DMS79 treated with DMSO at 0.1 percent for 48 hours (cell line): ENCODE data around the gene KIF1C.
A peak's percentile ranks its signal among the peaks of the same experiment; 100 is the strongest.
"Not testable (repeated sequence)": the region's sequence is repeated elsewhere in the genome, so short reads cannot be mapped to it uniquely, and the experiment has no call there.

Experiments
- DNase-seq: peaks from one replicate; lab custom pipeline; 2025; lab: John Stamatoyannopoulos, UW

Gene KIF1C

DNA sequence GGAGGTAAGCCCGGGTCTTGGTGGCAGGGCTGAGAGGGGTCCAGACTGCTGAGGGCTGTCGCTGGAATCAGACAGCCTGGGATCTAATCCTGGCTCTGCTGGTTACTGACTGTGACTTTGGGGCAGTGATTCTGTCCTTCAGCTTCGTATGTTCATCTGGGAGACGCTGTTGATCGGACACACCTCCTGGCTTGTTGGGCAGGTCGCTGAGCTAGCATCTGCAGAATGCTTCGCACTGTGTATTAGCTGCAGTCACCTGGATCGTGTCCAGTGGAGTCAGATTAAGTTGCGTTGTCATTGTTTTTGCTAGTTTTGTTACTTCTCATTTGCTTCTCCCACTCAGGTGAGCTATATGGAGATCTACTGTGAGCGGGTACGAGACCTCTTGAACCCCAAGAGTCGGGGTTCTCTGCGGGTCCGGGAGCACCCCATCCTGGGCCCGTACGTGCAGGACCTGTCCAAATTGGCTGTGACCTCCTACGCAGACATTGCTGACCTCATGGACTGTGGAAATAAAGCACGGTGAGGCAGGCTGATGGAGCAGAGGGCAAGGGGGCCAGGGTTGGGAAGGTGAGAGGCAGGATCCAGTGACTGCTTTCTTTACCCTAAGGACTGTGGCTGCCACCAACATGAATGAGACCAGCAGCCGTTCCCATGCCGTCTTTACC is 4.5 kb downstream of the KIF1C start:
- DNase-seq = no peak

DNA sequence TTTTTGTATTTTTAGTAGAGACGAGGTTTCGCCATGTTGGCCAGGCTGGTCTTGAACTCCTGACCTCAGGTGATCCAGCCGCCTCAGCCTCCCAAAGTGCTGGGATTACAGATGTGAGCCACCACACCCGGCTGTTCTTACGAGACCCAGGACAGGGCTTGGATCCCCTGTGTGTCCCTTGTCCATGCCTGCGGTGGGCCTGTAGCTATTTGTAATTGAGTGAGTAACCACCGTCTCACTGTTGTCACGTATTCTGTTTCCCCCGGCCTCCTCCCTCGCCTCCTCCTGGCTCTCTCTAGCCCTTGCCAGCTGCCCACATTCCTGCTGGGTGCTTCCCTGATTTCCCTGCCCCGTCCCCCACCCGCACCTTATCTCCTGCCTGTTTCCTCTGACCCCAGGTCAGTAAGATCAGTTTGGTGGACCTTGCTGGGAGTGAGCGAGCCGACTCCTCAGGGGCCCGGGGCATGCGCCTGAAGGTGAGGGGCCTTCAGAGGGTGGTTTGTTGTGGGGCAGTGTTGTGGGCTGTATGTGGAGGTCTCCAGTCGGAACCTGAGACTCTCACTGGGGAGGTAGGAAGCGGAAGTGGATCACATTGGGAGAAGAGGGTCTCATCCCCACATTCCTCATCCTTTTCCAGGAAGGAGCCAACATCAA is 5.6 kb downstream of the KIF1C start:
- no peak for DNase-seq

DNA sequence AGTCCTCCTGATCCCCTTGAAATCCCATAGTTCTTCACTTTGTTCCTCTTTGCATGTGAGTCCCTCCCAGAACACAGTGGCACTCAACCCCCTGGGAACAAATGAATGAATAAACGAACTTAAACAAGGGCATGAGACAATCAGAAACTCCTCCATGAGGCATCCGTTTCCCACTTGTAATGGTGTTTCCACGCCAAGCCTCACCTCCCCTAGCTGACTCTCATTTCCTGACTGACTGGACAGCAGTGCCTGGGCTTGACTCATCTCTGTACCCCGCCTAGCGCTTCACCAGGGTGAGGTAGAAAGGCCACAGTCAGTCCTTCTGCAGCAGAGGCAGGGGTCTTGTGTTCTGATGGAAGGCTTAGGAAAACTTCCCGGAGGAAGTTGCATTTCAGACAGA is 14.2 kb downstream of the KIF1C start:
- DNase-seq = no peak

GRCh38 chr17:5014357-5014756 is 16.6 kb downstream of the KIF1C start:
- no peak for DNase-seq

GRCh38 chr17:5019475-5019956 is 21.8 kb downstream of the KIF1C start:
- no peak for DNase-seq

DNA sequence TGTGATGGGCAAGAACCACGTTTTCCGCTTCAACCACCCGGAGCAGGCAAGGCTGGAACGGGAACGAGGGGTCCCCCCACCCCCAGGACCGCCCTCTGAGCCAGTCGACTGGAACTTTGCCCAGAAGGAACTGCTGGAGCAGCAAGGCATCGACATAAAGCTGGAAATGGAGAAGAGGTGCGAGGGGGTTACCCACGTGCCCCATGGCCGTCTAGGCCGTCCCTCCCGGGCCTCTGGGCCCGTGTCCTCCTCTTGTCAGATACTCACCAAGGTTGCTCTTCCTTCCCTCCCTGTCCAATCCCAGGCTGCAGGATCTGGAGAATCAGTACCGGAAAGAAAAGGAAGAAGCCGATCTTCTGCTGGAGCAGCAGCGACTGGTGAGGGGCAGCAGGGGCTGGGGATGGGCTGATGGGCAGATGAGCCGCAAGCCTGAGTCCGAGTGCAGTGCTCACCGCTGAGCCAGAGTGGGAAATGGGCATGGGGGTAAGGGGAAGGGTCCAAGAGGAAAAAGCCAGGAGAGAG is 22.8 kb downstream of the KIF1C start:
- no peak for DNase-seq

DNA sequence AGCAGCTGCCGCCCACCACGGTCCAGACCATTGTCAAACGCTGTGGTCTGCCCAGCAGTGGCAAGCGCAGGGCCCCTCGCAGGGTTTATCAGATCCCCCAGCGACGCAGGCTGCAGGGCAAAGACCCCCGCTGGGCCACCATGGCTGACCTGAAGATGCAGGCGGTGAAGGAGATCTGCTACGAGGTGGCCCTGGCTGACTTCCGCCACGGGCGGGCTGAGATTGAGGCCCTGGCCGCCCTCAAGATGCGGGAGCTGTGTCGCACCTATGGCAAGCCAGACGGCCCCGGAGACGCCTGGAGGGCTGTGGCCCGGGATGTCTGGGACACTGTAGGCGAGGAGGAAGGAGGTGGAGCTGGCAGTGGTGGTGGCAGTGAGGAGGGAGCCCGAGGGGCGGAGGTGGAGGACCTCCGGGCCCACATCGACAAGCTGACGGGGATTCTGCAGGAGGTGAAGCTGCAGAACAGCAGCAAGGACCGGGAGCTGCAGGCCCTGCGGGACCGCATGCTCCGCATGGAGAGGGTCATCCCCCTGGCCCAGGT is 24.5 kb downstream of the KIF1C start:
- DNase-seq = no peak

DNA sequence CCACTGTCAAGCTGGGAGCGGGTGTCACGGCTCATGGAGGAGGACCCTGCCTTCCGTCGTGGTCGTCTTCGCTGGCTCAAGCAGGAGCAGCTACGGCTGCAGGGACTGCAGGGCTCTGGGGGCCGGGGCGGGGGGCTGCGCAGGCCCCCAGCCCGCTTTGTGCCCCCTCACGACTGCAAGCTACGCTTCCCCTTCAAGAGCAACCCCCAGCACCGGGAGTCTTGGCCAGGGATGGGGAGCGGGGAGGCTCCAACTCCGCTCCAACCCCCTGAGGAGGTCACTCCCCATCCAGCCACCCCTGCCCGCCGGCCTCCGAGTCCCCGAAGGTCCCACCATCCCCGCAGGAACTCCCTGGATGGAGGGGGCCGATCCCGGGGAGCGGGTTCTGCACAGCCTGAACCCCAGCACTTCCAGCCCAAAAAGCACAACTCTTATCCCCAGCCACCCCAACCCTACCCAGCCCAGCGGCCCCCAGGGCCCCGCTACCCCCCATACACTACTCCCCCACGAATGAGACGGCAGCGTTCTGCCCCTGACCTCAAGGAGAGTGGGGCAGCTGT is 25.9 kb downstream of the KIF1C start:
- DNase-seq = no peak

DNA sequence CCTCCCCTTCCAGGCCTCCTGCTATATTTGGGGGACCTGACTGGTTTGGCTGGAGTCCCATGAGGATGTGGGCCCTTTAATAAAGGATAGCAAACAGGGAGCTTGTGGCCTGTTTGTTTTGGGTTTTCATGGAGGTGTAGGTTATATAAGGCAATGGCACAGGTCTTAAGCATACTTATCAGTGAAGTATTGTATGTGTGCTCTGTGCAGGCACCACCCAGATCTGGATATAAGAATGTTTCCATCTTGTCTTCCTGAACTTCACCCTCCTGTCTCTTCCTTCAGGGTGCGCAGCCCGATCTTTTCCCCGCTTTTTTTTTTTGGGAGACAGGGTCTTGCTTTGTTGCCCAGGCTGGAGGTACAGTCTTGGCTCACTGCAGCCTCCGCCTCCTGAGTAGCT is 26.9 kb downstream of the KIF1C start:
- DNase-seq = no peak

DNA sequence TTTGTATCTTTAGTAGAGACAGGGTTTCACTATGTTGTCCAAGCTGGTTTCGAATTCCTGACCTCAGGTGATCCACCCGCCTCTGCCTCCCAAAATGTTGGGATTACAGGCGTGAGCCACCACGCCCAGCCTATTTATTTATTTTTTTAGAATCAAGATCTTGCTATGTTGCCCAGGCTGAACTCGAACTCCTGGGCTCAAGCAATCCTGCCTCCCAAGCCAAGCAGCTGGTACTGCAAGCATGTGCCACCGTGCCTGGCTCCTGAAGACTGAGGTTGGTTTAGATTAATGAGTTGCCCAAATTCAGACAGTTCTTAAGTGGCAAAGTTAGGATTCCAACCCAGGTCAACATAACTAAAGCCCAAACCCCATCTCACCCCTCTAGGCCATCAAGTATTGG is 29.5 kb downstream of the KIF1C start:
- no peak for DNase-seq

GRCh38 chr17:5027916-5028315 is 30.2 kb downstream of the KIF1C start:
- DNase-seq = no peak

DNA sequence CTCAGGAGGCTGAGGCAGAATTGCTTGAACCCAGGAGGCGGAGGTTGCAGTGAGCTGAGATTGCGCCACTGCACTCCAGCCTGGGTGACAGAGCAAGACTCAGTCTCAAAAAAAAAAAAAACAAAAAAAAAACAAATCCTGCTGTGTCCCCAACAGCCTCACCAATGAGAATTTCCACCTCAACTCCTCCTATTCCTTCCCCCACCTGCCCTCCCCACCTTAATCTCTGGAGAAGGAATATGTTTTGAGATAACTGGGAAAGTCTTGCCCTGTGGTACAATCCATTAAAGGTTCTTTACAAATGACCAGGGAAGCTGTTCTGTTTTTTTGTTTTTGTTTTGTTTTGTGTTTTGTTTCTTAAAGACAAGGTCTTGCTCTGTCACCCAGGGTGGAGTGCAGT is 32.4 kb downstream of the KIF1C start:
- DNase-seq = not testable (repeated sequence)

DNA sequence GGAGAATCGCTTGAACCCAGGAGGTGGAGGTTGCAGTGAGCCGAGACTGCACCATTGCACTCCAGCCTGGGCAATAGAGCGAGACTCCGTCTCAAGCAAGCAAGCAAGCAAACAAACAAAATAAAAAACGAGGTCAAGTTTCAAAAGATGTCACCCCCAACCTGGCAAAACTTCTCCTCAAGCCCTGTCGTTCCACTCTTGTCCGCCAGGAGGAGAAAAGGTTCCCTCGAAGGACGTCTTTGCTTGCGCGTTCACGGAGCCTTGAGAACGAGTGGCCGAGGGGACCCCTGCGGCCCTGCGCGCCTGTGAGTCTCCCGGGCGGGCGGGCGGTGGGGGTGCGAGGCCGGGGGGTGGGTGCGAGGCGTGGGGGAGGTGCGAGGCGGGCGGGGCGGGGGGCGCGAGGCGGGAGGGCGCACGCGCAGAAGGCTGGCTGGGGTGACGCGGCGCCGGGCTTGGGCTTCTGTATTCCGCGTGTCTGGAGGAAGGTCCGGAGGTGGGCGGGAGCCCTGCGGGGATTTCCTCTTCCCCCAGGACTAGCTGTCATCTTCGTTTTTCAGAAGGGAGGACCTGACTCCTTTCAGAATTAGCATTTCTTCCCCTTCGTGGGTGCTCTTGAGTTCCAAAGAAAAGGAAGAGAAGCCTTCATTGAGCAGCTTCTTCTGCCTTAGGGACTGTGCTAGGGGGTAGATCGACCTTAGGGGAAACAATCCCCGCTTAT is 33.8 kb downstream of the KIF1C start:
- peak; percentile 81 for DNase-seq

- no peak for DNase-seq
These were observed 35.1 kb downstream of the KIF1C start for GRCh38 chr17:5032865-5033264.

- no peak for DNase-seq
These were observed 35.7 kb downstream of the KIF1C start for GRCh38 chr17:5033352-5034015.

GRCh38 chr17:5034063-5034462 is 36.3 kb downstream of the KIF1C start:
- no peak for DNase-seq

DNA sequence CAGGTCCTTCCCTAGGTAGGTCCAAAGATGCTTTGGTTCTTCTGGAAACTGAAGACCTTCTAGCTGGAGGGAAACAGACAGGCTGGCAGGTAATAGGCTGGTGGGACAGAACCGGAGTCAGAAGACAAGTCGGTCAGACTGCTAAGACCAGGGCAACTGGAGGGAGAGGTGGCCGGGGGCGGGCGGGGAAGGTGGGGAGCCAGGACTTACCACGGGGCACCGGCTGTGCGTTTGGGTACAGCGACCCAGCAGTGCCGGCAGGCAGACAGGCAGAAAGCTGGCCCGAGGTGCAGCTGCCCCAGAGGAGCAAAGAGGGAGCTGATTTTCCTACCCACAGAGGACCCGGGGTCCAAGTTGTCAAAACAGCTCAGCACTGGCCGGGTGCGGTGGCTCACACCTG is 36.9 kb downstream of the KIF1C start:
- DNase-seq = no peak

DNA sequence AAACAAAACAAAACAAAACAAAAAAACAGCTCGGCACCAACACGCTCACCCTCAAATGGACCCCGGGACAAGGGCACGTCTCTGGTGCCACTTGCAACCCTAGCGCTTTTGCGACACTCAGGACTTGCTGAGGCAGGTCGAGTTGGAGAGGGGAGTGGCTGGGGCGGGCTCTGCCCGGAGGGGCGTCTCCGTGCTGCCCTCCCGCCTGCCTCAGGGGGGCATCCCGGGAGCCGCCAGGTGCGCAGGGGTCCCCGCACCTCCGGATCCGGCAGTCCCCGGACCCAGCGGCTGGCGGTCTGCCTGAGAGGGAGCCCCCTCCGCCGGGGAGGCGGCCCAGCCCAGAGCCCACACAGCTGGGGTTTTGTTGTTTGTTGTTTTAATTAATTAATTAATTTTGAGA is 37.6 kb downstream of the KIF1C start, which contains the start of gene SLC52A1:
TSS of gene SLC52A1 (minus strand) at position 112 of the 400 bp plus-strand sequence. CDS start 820 bp downstream, outside the sequence.
- DNase-seq = peak; percentile 47

- no peak for DNase-seq
These were observed 44.6 kb downstream of the KIF1C start for GRCh38 chr17:5042157-5043022.

GRCh38 chr17:5043524-5043923 is 45.8 kb downstream of the KIF1C start:
- DNase-seq = no peak

DNA sequence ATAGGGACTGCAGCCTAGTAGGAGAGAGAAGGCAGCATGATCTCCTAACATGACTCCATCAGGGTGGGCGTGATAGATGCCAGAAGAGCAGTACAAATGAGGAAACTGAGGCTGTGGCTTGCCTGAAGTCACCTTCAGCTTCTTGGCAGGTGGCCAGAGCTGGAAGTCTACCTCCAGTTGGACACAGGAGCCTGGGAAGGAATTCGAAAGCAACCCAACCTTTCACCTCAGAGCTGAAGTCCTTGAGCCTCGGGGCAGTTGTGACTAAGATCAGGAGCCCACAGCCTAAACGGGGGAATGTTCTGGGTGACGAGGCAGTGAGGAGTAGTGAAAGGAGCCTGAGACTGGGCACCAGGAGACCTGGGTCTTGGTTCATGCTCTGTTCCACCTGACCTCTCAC is 46.9 kb downstream of the KIF1C start:
- DNase-seq = no peak
